Measurements from ENCODE around the gene PRKCE.
A peak's percentile ranks its signal among the peaks of the same experiment; 100 is the strongest.

The PRKCE gene

DNA sequence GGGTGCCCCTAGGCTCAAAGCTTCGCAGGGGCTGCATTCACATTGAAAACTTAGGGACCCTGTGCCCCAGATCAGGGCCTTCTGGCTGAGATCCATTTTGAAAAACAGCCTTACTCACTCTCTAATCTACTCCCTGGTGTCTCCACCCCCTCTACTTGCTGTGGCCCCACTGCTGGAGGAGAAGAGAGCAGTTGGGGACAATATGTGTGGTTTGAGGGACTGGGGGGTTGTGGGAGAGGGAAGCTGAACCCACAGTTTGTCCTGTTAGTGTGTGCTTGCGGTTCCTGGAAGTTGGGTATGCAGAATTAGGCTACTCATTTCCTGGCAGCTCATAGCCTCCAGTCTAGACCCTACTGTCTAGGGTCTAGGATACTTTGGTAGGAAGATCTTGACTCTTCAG is 211.4 kb downstream of the PRKCE start:
- no peak overlapping the region for H3K4me3 ChIP-seq (ENCODE audit: low read length in 2 of 2)

DNA sequence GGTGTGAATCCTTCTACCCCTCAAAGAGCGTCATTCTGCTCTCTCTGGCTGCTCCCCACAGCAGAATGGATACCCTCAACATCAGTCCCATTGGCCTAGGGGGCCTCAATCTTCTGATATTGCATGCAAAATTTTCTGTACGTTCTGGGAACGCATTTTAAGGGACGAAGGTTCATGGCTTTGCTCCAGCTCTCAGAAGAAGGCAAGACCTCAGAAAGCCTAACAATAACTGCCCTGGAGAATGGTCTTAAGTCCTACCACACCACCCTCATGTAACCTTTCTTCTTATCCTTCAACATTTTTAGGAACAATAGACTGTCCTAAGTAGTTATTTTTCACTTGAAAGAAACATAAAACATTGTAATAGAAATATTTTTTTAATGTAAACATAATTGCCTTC is 212.6 kb downstream of the PRKCE start:
- Histone ChIP-seq H3K9ac (ENCODE audit: low read length in 2 of 2) (no peak overlapping the region), H3K27me3 (ENCODE audit: control insufficient read depth in 1 of 2, insufficient read depth in 2 of 2, low read length in 2 of 2) (no peaks in the 10 kb centered on the region), H3K9me3 (ENCODE audit: control insufficient read depth in 2 of 2, low read length in 2 of 2) (no peaks in the 10 kb centered on the region), H3K36me3 (ENCODE audit: control insufficient read depth in 2 of 2, insufficient read depth in 2 of 2, low read length in 2 of 2) (no peaks in the 10 kb centered on the region), H3K4me1 (ENCODE audit: control insufficient read depth, insufficient read depth, low read length) (peaks cover 13% of the 10 kb centered on the region), H3K4me3 (ENCODE audit: low read length in 2 of 2) (no peak overlapping the region), H3K27ac (ENCODE audit: low read length) (no peak overlapping the region)

More for the DNA sequence above, 211.4 kb downstream of the PRKCE start:
- H3K27me3 ChIP-seq (ENCODE audit: control insufficient read depth in 1 of 2, insufficient read depth in 2 of 2, low read length in 2 of 2) = no peaks in the 10 kb centered on the region
- no peaks in the 10 kb centered on the region for H3K36me3 ChIP-seq (ENCODE audit: control insufficient read depth in 2 of 2, insufficient read depth in 2 of 2, low read length in 2 of 2)
- H3K27ac ChIP-seq (ENCODE audit: low read length) = no peak overlapping the region
- no peaks in the 10 kb centered on the region for H3K9me3 ChIP-seq (ENCODE audit: control insufficient read depth in 2 of 2, low read length in 2 of 2)
- H3K9ac ChIP-seq (ENCODE audit: low read length in 2 of 2) = no peak overlapping the region
- peaks cover 13% of the 10 kb centered on the region for H3K4me1 ChIP-seq (ENCODE audit: control insufficient read depth, insufficient read depth, low read length)

- H3K27ac ChIP-seq (ENCODE audit: low read length) = no peak overlapping the region
- H3K27me3 ChIP-seq (ENCODE audit: control insufficient read depth in 1 of 2, insufficient read depth in 2 of 2, low read length in 2 of 2) = no peaks in the 10 kb centered on the region
- H3K36me3 ChIP-seq (ENCODE audit: control insufficient read depth in 2 of 2, insufficient read depth in 2 of 2, low read length in 2 of 2) = no peaks in the 10 kb centered on the region
- H3K4me1 ChIP-seq (ENCODE audit: control insufficient read depth, insufficient read depth, low read length) = no peaks in the 10 kb centered on the region
- no peaks in the 10 kb centered on the region for H3K9me3 ChIP-seq (ENCODE audit: control insufficient read depth in 2 of 2, low read length in 2 of 2)
- no peak overlapping the region for H3K9ac ChIP-seq (ENCODE audit: low read length in 2 of 2)
- no peak overlapping the region for H3K4me3 ChIP-seq (ENCODE audit: low read length in 2 of 2)
Measured at GRCh38 chr2:45867349-45867748, 215.9 kb downstream of the PRKCE start.

GRCh38 chr2:45867800-45868199 is 216.3 kb downstream of the PRKCE start:
- Histone ChIP-seq H3K27me3 (ENCODE audit: control insufficient read depth in 1 of 2, insufficient read depth in 2 of 2, low read length in 2 of 2) (no peaks in the 10 kb centered on the region), H3K9me3 (ENCODE audit: control insufficient read depth in 2 of 2, low read length in 2 of 2) (no peaks in the 10 kb centered on the region), H3K4me1 (ENCODE audit: control insufficient read depth, insufficient read depth, low read length) (peaks cover 2% of the 10 kb centered on the region), H3K27ac (ENCODE audit: low read length) (no peak overlapping the region), H3K36me3 (ENCODE audit: control insufficient read depth in 2 of 2, insufficient read depth in 2 of 2, low read length in 2 of 2) (no peaks in the 10 kb centered on the region), H3K9ac (ENCODE audit: low read length in 2 of 2) (no peak overlapping the region), H3K4me3 (ENCODE audit: low read length in 2 of 2) (no peak overlapping the region)

GRCh38 chr2:45869165-45869501 is 217.7 kb downstream of the PRKCE start:
- Histone ChIP-seq H3K36me3 (ENCODE audit: control insufficient read depth in 2 of 2, insufficient read depth in 2 of 2, low read length in 2 of 2) (no peaks in the 10 kb centered on the region), H3K9me3 (ENCODE audit: control insufficient read depth in 2 of 2, low read length in 2 of 2) (no peaks in the 10 kb centered on the region), H3K9ac (ENCODE audit: low read length in 2 of 2) (no peak overlapping the region), H3K27ac (ENCODE audit: low read length) (no peak overlapping the region), H3K27me3 (ENCODE audit: control insufficient read depth in 1 of 2, insufficient read depth in 2 of 2, low read length in 2 of 2) (no peaks in the 10 kb centered on the region), H3K4me1 (ENCODE audit: control insufficient read depth, insufficient read depth, low read length) (peaks cover 15% of the 10 kb centered on the region), H3K4me3 (ENCODE audit: low read length in 2 of 2) (no peak overlapping the region)

DNA sequence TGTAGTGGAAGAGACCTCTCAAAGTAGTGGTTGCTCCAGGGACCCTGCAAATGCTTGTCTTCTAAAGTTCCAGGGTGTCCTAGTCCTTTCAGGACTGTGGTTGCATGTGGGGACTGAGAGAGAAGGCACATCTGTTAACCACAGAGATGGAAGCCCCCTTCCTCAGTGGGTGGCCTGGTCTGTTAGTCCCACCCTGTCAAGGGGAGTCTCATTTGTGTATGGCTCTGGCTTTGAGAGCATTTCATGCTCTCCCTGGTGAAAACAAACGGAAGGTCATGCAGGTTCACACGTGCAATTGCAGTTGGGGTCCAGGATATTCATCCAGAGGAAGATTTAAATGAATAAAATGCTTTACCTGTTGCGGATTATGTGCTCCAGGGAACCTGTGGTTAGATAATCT is 219.6 kb downstream of the PRKCE start:
- no peak overlapping the region for H3K9ac ChIP-seq (ENCODE audit: low read length in 2 of 2)
- peaks cover 23% of the 10 kb centered on the region for H3K4me1 ChIP-seq (ENCODE audit: control insufficient read depth, insufficient read depth, low read length)
- H3K36me3 ChIP-seq (ENCODE audit: control insufficient read depth in 2 of 2, insufficient read depth in 2 of 2, low read length in 2 of 2) = no peaks in the 10 kb centered on the region
- peaks cover 0 to 2% of the 10 kb centered on the region in 2 donors for H3K9me3 ChIP-seq (ENCODE audit: control insufficient read depth in 2 of 2, low read length in 2 of 2)
- H3K27me3 ChIP-seq (ENCODE audit: control insufficient read depth in 1 of 2, insufficient read depth in 2 of 2, low read length in 2 of 2) = no peaks in the 10 kb centered on the region
- H3K27ac ChIP-seq (ENCODE audit: low read length) = no peak overlapping the region
- no peak overlapping the region for H3K4me3 ChIP-seq (ENCODE audit: low read length in 2 of 2)

- Histone ChIP-seq H3K4me1 (ENCODE audit: control insufficient read depth, insufficient read depth, low read length) (peaks cover 23% of the 10 kb centered on the region), H3K9ac (ENCODE audit: low read length in 2 of 2) (no peak overlapping the region), H3K4me3 (ENCODE audit: low read length in 2 of 2) (no peak overlapping the region), H3K36me3 (ENCODE audit: control insufficient read depth in 2 of 2, insufficient read depth in 2 of 2, low read length in 2 of 2) (no peaks in the 10 kb centered on the region), H3K27ac (ENCODE audit: low read length) (no peak overlapping the region), H3K27me3 (ENCODE audit: control insufficient read depth in 1 of 2, insufficient read depth in 2 of 2, low read length in 2 of 2) (no peaks in the 10 kb centered on the region), H3K9me3 (ENCODE audit: control insufficient read depth in 2 of 2, low read length in 2 of 2) (peaks cover 3 to 7% of the 10 kb centered on the region in 2 donors)
Measured at GRCh38 chr2:45871541-45871940, 220.1 kb downstream of the PRKCE start.

DNA sequence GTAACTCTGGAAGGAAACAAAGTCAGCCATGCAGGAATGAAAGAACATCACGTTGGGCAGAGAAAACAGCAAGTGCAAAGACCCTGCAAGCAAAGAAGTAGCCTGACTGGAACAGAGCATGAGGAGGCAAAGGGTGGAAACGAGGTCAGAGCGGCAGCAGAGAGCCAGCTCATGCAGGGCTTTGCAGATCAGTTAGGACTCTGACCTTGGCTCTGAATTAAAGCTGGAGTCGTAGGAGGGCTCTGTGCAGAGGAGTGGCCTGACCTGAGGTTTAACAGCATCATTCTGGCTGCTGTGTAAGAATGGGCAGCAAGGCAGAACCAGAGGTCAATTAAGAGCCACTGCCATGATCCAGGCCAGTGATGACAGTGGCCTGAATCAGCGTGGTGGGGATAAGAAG is 220.7 kb downstream of the PRKCE start:
- peaks cover 4 to 8% of the 10 kb centered on the region in 2 donors for H3K9me3 ChIP-seq (ENCODE audit: control insufficient read depth in 2 of 2, low read length in 2 of 2)
- H3K4me1 ChIP-seq (ENCODE audit: control insufficient read depth, insufficient read depth, low read length) = peaks cover 23% of the 10 kb centered on the region
- H3K9ac ChIP-seq (ENCODE audit: low read length in 2 of 2) = no peak overlapping the region
- no peak overlapping the region for H3K4me3 ChIP-seq (ENCODE audit: low read length in 2 of 2)
- H3K36me3 ChIP-seq (ENCODE audit: control insufficient read depth in 2 of 2, insufficient read depth in 2 of 2, low read length in 2 of 2) = no peaks in the 10 kb centered on the region
- H3K27me3 ChIP-seq (ENCODE audit: control insufficient read depth in 1 of 2, insufficient read depth in 2 of 2, low read length in 2 of 2) = no peaks in the 10 kb centered on the region
- no peak overlapping the region for H3K27ac ChIP-seq (ENCODE audit: low read length)

- no peak overlapping the region for H3K9ac ChIP-seq (ENCODE audit: low read length in 2 of 2)
- H3K36me3 ChIP-seq (ENCODE audit: control insufficient read depth in 2 of 2, insufficient read depth in 2 of 2, low read length in 2 of 2) = no peaks in the 10 kb centered on the region
- no peaks in the 10 kb centered on the region for H3K27me3 ChIP-seq (ENCODE audit: control insufficient read depth in 1 of 2, insufficient read depth in 2 of 2, low read length in 2 of 2)
- H3K4me3 ChIP-seq (ENCODE audit: low read length in 2 of 2) = peak overlapping the region in 1 of 2 donors; percentile 15
- peaks cover 26% of the 10 kb centered on the region for H3K4me1 ChIP-seq (ENCODE audit: control insufficient read depth, insufficient read depth, low read length)
- H3K27ac ChIP-seq (ENCODE audit: low read length) = no peak overlapping the region
- H3K9me3 ChIP-seq (ENCODE audit: control insufficient read depth in 2 of 2, low read length in 2 of 2) = peaks cover 4 to 8% of the 10 kb centered on the region in 2 donors
Measured at GRCh38 chr2:45874344-45874743, 222.9 kb downstream of the PRKCE start.

DNA sequence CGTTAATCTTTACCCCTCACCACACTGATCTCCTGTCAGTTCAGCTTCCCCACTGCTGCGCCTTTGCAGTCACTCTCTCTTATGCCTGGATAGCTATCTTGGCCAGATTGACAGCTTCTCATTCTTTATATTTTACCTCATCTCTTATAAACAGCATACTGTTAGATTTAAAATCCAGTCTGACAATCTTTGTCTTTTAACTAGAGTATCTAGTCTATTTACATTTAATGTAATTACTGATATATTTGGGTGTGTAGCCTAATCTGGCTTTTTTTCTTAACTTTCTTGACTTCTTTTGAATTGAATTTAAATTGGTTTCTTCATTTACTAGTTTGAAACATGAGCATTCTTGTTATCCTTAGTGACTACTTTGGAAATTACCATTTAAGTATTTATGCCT is 225.1 kb downstream of the PRKCE start:
- no peak overlapping the region for H3K9ac ChIP-seq (ENCODE audit: low read length in 2 of 2)

GRCh38 chr2:45879406-45879805 is 227.9 kb downstream of the PRKCE start:
- Histone ChIP-seq H3K4me1 (ENCODE audit: control insufficient read depth, insufficient read depth, low read length) (peaks cover 44% of the 10 kb centered on the region), H3K36me3 (ENCODE audit: control insufficient read depth in 2 of 2, insufficient read depth in 2 of 2, low read length in 2 of 2) (no peaks in the 10 kb centered on the region), H3K27ac (ENCODE audit: low read length) (peak overlapping the region; percentile 41), H3K9ac (ENCODE audit: low read length in 2 of 2) (no peak overlapping the region), H3K9me3 (ENCODE audit: control insufficient read depth in 2 of 2, low read length in 2 of 2) (peaks cover 4 to 8% of the 10 kb centered on the region in 2 donors), H3K27me3 (ENCODE audit: control insufficient read depth in 1 of 2, insufficient read depth in 2 of 2, low read length in 2 of 2) (no peaks in the 10 kb centered on the region), H3K4me3 (ENCODE audit: low read length in 2 of 2) (no peak overlapping the region)

More for the DNA sequence above, 225.1 kb downstream of the PRKCE start:
- no peak overlapping the region for H3K4me3 ChIP-seq (ENCODE audit: low read length in 2 of 2)
- H3K4me1 ChIP-seq (ENCODE audit: control insufficient read depth, insufficient read depth, low read length) = peaks cover 35% of the 10 kb centered on the region
- H3K36me3 ChIP-seq (ENCODE audit: control insufficient read depth in 2 of 2, insufficient read depth in 2 of 2, low read length in 2 of 2) = no peaks in the 10 kb centered on the region
- H3K9me3 ChIP-seq (ENCODE audit: control insufficient read depth in 2 of 2, low read length in 2 of 2) = peaks cover 4 to 8% of the 10 kb centered on the region in 2 donors
- no peaks in the 10 kb centered on the region for H3K27me3 ChIP-seq (ENCODE audit: control insufficient read depth in 1 of 2, insufficient read depth in 2 of 2, low read length in 2 of 2)
- no peak overlapping the region for H3K27ac ChIP-seq (ENCODE audit: low read length)
